Ishikawa (cell line): ENCODE data around the gene BTRC.

Experiments used
- CEBPB ChIP-seq: IDR thresholded peaks from 2 replicates; pipeline ENCODE4 v1.6.1; 2012
- EGR1 ChIP-seq: IDR thresholded peaks from 2 replicates; pipeline ENCODE4 v1.6.1; 2012
- EP300 ChIP-seq: IDR thresholded peaks from 2 replicates; pipeline ENCODE4 v1.6.1; 2012; ENCODE audit warnings: borderline replicate concordance
- FOXM1 ChIP-seq: IDR thresholded peaks from 2 replicates; pipeline ENCODE4 v1.6.1; 2012; ENCODE audit warnings: low read depth, borderline replicate concordance
- MAX ChIP-seq: IDR thresholded peaks from 2 replicates; pipeline ENCODE4 v1.6.1; 2012
- NFIC ChIP-seq: IDR thresholded peaks from 2 replicates; pipeline ENCODE4 v1.6.1; 2012
- RAD21 ChIP-seq: IDR thresholded peaks from 2 replicates; pipeline ENCODE4 v1.6.1; 2012; ENCODE audit warnings: low read depth
- REST ChIP-seq: IDR thresholded peaks from 2 replicates; pipeline ENCODE4 v1.6.1; 2012; ENCODE audit warnings: low read depth, mild to moderate bottlenecking
- TAF1 ChIP-seq: IDR thresholded peaks from 2 replicates; pipeline ENCODE4 v1.6.1; 2012; ENCODE audit warnings: low read depth, mild to moderate bottlenecking
- TCF12 ChIP-seq: IDR thresholded peaks from 2 replicates; pipeline ENCODE4 v1.6.1; 2012; ENCODE audit warnings: low read depth
- TEAD4 ChIP-seq: IDR thresholded peaks from 2 replicates; pipeline ENCODE4 v1.6.1; 2012
- YY1 ChIP-seq: IDR thresholded peaks from 2 replicates; pipeline ENCODE4 v1.6.1; 2012; ENCODE audit warnings: low read depth
- ZBTB7A ChIP-seq: IDR thresholded peaks from 2 replicates; pipeline ENCODE4 v1.6.1; 2012; ENCODE audit warnings: low read depth

- no peak for TF ChIP-seq TAF1
- no peak for TF ChIP-seq TCF12
- TF ChIP-seq EGR1: no peak
- TF ChIP-seq NFIC: no peak
- no peak for TF ChIP-seq EP300
- TF ChIP-seq RAD21: no peak
- no peak for TF ChIP-seq FOXM1
- TF ChIP-seq REST: no peak
- TF ChIP-seq YY1: no peak
- TF ChIP-seq MAX: no peak
- TF ChIP-seq TEAD4: no peak
- no peak for TF ChIP-seq CEBPB
- no peak for TF ChIP-seq ZBTB7A
Observed at GRCh38 chr10:101452593-101452992, 98.6 kb downstream of the BTRC start.
